Hematopoietic multipotent progenitor cell treated with erythropoietin and hydrocortisone succinate and interleukin-3 and kit ligand, for 4 days (in vitro differentiated cells): Measurements from ENCODE around the gene MOB3C.
"Not testable (repeated sequence)": the region's sequence is repeated elsewhere in the genome, so short reads cannot be mapped to it uniquely, and the experiment has no call there.

ENCODE experiments used
- DNase-seq: peaks from one replicate; pipeline ENCODE4 v3.0.0-alpha.2; 2015

MOB3C gene

GRCh38 chr1:46616277-46617107, at the start of gene MOB3C:
Gene MOB3C (minus strand): TSS chr1:46616811. CDS start chr1:46613321, 3,490 bp downstream.
- DNase-seq = peak; percentile 72

- DNase-seq = no peak
These were observed 49.4 kb upstream of the MOB3C start for GRCh38 chr1:46665983-46666382.

- DNase-seq = not testable (repeated sequence)
These were observed 46.3 kb upstream of the MOB3C start for GRCh38 chr1:46662919-46663318.

- not testable (repeated sequence) for DNase-seq
These were observed 43.5 kb upstream of the MOB3C start for GRCh38 chr1:46660116-46660515.

GRCh38 chr1:46659307-46659870, 42.8 kb upstream of the MOB3C start:
- no peak for DNase-seq

- DNase-seq = no peak
These were observed 41.2 kb upstream of the MOB3C start for GRCh38 chr1:46657775-46658174.

GRCh38 chr1:46656643-46657042, 40.0 kb upstream of the MOB3C start:
- DNase-seq = no peak

GRCh38 chr1:46655848-46656247, 39.2 kb upstream of the MOB3C start:
- DNase-seq = no peak

- not testable (repeated sequence) for DNase-seq
These were observed 38.1 kb upstream of the MOB3C start for GRCh38 chr1:46654698-46655097.

GRCh38 chr1:46654012-46654411, 37.4 kb upstream of the MOB3C start:
- no peak for DNase-seq

- DNase-seq = no peak
These were observed 36.9 kb upstream of the MOB3C start for GRCh38 chr1:46653405-46653958.

GRCh38 chr1:46652321-46653100, 35.9 kb upstream of the MOB3C start:
- peak; percentile 41 for DNase-seq

- DNase-seq = not testable (repeated sequence)
These were observed 34.5 kb upstream of the MOB3C start for GRCh38 chr1:46651152-46651551.

GRCh38 chr1:46650491-46650890, 33.9 kb upstream of the MOB3C start:
- no peak for DNase-seq

- no peak for DNase-seq
These were observed 33.2 kb upstream of the MOB3C start for GRCh38 chr1:46649764-46650163.

GRCh38 chr1:46647611-46648010, 31.0 kb upstream of the MOB3C start:
- DNase-seq = no peak

- no peak for DNase-seq
These were observed 30.2 kb upstream of the MOB3C start for GRCh38 chr1:46646844-46647243.

- DNase-seq = no peak
These were observed 29.7 kb upstream of the MOB3C start for GRCh38 chr1:46646331-46646730.

- DNase-seq = no peak
These were observed 29.2 kb upstream of the MOB3C start for GRCh38 chr1:46645815-46646214.

- DNase-seq = no peak
These were observed 26.8 kb upstream of the MOB3C start for GRCh38 chr1:46643368-46643775.

GRCh38 chr1:46642115-46642680, 25.6 kb upstream of the MOB3C start:
- DNase-seq = peak; percentile 69

- DNase-seq = no peak
These were observed 22.9 kb upstream of the MOB3C start for GRCh38 chr1:46639547-46639946.

- DNase-seq = no peak
These were observed 22.3 kb upstream of the MOB3C start for GRCh38 chr1:46638921-46639320.
